NB4 (cell line): Measurements from ENCODE around the gene CUL2.

Source experiments
- POLR2A ChIP-seq: IDR thresholded peaks from 2 replicates; pipeline ENCODE4 v1.6.1; 2011; ENCODE audit warnings: mild to moderate bottlenecking; ENCODE audit not compliant: insufficient read length; ENCODE audit errors: extremely low read depth
- TF ChIP-seq, protein P1 (sequence below): IDR thresholded peaks from 2 replicates; pipeline ENCODE4 v1.6.1; 2011; ENCODE audit warnings: low read depth, low read length
- TF ChIP-seq, protein P2 (sequence below): IDR thresholded peaks from one replicate; pipeline ENCODE4 v1.5.1; 2012; ENCODE audit warnings: low read depth, low read length

- TF ChIP-seq, protein P1, sequence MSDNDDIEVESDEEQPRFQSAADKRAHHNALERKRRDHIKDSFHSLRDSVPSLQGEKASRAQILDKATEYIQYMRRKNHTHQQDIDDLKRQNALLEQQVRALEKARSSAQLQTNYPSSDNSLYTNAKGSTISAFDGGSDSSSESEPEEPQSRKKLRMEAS: no peak
- TF ChIP-seq, protein P2, sequence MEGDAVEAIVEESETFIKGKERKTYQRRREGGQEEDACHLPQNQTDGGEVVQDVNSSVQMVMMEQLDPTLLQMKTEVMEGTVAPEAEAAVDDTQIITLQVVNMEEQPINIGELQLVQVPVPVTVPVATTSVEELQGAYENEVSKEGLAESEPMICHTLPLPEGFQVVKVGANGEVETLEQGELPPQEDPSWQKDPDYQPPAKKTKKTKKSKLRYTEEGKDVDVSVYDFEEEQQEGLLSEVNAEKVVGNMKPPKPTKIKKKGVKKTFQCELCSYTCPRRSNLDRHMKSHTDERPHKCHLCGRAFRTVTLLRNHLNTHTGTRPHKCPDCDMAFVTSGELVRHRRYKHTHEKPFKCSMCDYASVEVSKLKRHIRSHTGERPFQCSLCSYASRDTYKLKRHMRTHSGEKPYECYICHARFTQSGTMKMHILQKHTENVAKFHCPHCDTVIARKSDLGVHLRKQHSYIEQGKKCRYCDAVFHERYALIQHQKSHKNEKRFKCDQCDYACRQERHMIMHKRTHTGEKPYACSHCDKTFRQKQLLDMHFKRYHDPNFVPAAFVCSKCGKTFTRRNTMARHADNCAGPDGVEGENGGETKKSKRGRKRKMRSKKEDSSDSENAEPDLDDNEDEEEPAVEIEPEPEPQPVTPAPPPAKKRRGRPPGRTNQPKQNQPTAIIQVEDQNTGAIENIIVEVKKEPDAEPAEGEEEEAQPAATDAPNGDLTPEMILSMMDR: no peak
- no peak for TF ChIP-seq POLR2A
Measured at GRCh38 chr10:35019041-35020024, 70.8 kb downstream of the CUL2 start.
